Activated naive CD8-positive, alpha-beta T cell (primary cell): Measurements from ENCODE around the gene LRRC28.

Source experiments
- H3K27ac Mint-ChIP-seq: one replicate; pipeline ENCODE4 v1.8.0; 2021; ENCODE audit warnings: mixed read lengths
- H3K27me3 Mint-ChIP-seq: one replicate; pipeline ENCODE4 v1.8.0; 2021; ENCODE audit warnings: mixed read lengths
- H3K36me3 Mint-ChIP-seq: one replicate; pipeline ENCODE4 v1.8.0; 2021; ENCODE audit warnings: mixed read lengths
- H3K4me1 Mint-ChIP-seq: one replicate; pipeline ENCODE4 v1.8.0; 2021; ENCODE audit warnings: low read depth, mixed read lengths
- H3K4me3 Mint-ChIP-seq: one replicate; pipeline ENCODE4 v1.8.0; 2021; ENCODE audit warnings: mild to moderate bottlenecking, mixed read lengths
- H3K9me3 Mint-ChIP-seq: one replicate; pipeline ENCODE4 v1.8.0; 2021; ENCODE audit warnings: low read depth, mixed read lengths

Gene LRRC28

DNA sequence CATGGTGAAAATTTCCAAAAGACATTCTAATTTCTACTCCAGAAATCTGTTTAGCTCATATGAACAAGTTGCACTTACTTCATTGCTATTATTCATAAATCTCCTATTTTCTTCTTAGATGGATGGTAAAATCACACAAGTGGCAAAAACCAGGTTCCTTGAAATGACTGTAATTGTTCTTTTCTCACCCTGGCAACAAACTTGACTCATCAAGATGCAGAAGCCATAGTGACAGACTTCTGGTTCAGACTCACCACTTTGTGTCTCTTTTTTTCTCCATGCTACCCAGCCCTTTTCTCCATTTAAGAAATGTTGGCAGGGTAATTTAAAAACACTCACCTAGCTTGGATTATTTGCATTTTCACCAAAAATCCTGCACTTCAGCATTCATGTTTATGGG, 82.1 kb downstream of the LRRC28 start:
- Mint-ChIP-seq H3K27me3 (no peaks in the 10 kb centered on the region), H3K36me3 (peaks cover 11% of the 10 kb centered on the region), H3K27ac (no peak overlapping the region), H3K4me3 (no peak overlapping the region), H3K4me1 (no peaks in the 10 kb centered on the region), H3K9me3 (no peaks in the 10 kb centered on the region)

GRCh38 chr15:99333981-99334380, 82.7 kb downstream of the LRRC28 start:
- H3K36me3 Mint-ChIP-seq: peaks cover 15% of the 10 kb centered on the region
- no peak overlapping the region for H3K27ac Mint-ChIP-seq
- no peak overlapping the region for H3K4me3 Mint-ChIP-seq
- H3K4me1 Mint-ChIP-seq: no peaks in the 10 kb centered on the region
- H3K27me3 Mint-ChIP-seq: no peaks in the 10 kb centered on the region
- no peaks in the 10 kb centered on the region for H3K9me3 Mint-ChIP-seq

DNA sequence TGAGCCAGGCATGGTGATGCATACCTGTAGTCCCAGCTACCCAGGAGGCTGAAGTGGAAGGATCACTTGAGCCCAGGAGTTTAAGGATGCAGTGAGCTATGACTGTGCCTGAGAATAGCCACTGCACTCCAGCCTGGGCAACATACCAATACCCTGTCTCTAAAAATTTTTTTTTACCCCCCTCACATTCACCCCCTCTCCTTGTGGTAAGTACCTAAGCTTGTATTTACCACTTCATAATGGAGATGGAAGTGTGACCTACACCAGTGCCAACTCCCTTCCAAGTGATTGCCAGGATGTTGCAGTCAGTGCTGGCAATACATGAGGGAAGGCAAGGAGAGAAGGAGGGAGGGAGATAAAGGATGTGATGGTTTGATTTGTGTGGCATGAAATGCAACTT, 84.2 kb downstream of the LRRC28 start:
- Mint-ChIP-seq H3K27me3 (no peaks in the 10 kb centered on the region), H3K9me3 (no peaks in the 10 kb centered on the region), H3K27ac (no peak overlapping the region), H3K4me1 (no peaks in the 10 kb centered on the region), H3K36me3 (peaks cover 15% of the 10 kb centered on the region), H3K4me3 (no peak overlapping the region)

DNA sequence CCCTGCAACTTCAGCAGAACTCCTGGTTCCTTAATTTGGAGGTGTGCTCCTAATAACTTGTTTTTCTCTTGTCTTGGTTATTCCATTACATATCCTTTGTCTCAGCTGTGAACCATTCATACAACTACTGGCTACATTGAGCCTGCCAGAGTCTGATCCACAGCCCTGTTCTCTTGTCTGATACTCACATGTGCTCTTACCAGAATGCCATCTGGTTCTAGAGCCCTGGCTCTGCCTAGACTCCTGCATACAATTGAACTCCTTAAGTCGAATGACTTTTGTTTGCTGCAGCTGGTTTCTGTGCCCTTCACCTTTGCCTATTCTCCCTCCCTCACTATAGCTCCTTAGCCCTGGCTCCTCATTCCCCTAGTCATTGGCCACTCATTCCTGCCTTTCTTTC, 85.5 kb downstream of the LRRC28 start:
- Mint-ChIP-seq H3K4me1 (no peaks in the 10 kb centered on the region), H3K27ac (no peak overlapping the region), H3K9me3 (no peaks in the 10 kb centered on the region), H3K4me3 (no peak overlapping the region), H3K27me3 (no peaks in the 10 kb centered on the region), H3K36me3 (peaks cover 11% of the 10 kb centered on the region)

- Mint-ChIP-seq H3K4me3 (no peak overlapping the region), H3K27me3 (no peaks in the 10 kb centered on the region), H3K4me1 (peaks cover 10% of the 10 kb centered on the region), H3K9me3 (no peaks in the 10 kb centered on the region), H3K36me3 (peaks cover 4% of the 10 kb centered on the region), H3K27ac (no peak overlapping the region)
Observed at GRCh38 chr15:99340347-99340746, 89.1 kb downstream of the LRRC28 start.

GRCh38 chr15:99341786-99342185, 90.5 kb downstream of the LRRC28 start:
- H3K4me3 Mint-ChIP-seq: no peak overlapping the region
- H3K27ac Mint-ChIP-seq: no peak overlapping the region
- H3K4me1 Mint-ChIP-seq: peaks cover 10% of the 10 kb centered on the region
- no peaks in the 10 kb centered on the region for H3K27me3 Mint-ChIP-seq
- H3K9me3 Mint-ChIP-seq: no peaks in the 10 kb centered on the region
- H3K36me3 Mint-ChIP-seq: peaks cover 4% of the 10 kb centered on the region

- peaks cover 4% of the 10 kb centered on the region for H3K36me3 Mint-ChIP-seq
Observed at GRCh38 chr15:99343208-99343607, 91.9 kb downstream of the LRRC28 start.

GRCh38 chr15:99343881-99344551, 92.7 kb downstream of the LRRC28 start:
- Mint-ChIP-seq H3K4me1 (peaks cover 10% of the 10 kb centered on the region), H3K27ac (no peak overlapping the region), H3K27me3 (no peaks in the 10 kb centered on the region), H3K36me3 (no peaks in the 10 kb centered on the region), H3K4me3 (no peak overlapping the region), H3K9me3 (no peaks in the 10 kb centered on the region)

More at GRCh38 chr15:99343208-99343607, 91.9 kb downstream of the LRRC28 start:
- no peak overlapping the region for H3K27ac Mint-ChIP-seq
- peaks cover 10% of the 10 kb centered on the region for H3K4me1 Mint-ChIP-seq
- H3K9me3 Mint-ChIP-seq: no peaks in the 10 kb centered on the region
- no peaks in the 10 kb centered on the region for H3K27me3 Mint-ChIP-seq
- no peak overlapping the region for H3K4me3 Mint-ChIP-seq

GRCh38 chr15:99344639-99345038, 93.4 kb downstream of the LRRC28 start:
- H3K27me3 Mint-ChIP-seq: no peaks in the 10 kb centered on the region
- H3K27ac Mint-ChIP-seq: no peak overlapping the region
- H3K4me3 Mint-ChIP-seq: no peak overlapping the region
- peaks cover 10% of the 10 kb centered on the region for H3K4me1 Mint-ChIP-seq
- peaks cover 4% of the 10 kb centered on the region for H3K36me3 Mint-ChIP-seq
- no peaks in the 10 kb centered on the region for H3K9me3 Mint-ChIP-seq

GRCh38 chr15:99345242-99345641, 94.0 kb downstream of the LRRC28 start:
- H3K4me1 Mint-ChIP-seq: peaks cover 10% of the 10 kb centered on the region
- peaks cover 4% of the 10 kb centered on the region for H3K36me3 Mint-ChIP-seq
- H3K27ac Mint-ChIP-seq: no peak overlapping the region
- no peaks in the 10 kb centered on the region for H3K27me3 Mint-ChIP-seq
- no peaks in the 10 kb centered on the region for H3K9me3 Mint-ChIP-seq
- no peak overlapping the region for H3K4me3 Mint-ChIP-seq

- Mint-ChIP-seq H3K4me3 (no peak overlapping the region), H3K4me1 (peaks cover 10% of the 10 kb centered on the region), H3K27ac (no peak overlapping the region), H3K36me3 (peaks cover 6% of the 10 kb centered on the region), H3K9me3 (no peaks in the 10 kb centered on the region), H3K27me3 (no peaks in the 10 kb centered on the region)
Observed at GRCh38 chr15:99345832-99346462, 94.7 kb downstream of the LRRC28 start.

GRCh38 chr15:99347574-99347973, 96.3 kb downstream of the LRRC28 start:
- H3K27ac Mint-ChIP-seq: no peak overlapping the region
- H3K27me3 Mint-ChIP-seq: no peaks in the 10 kb centered on the region
- H3K9me3 Mint-ChIP-seq: no peaks in the 10 kb centered on the region
- no peak overlapping the region for H3K4me3 Mint-ChIP-seq
- H3K36me3 Mint-ChIP-seq: peaks cover 9% of the 10 kb centered on the region
- peaks cover 10% of the 10 kb centered on the region for H3K4me1 Mint-ChIP-seq

GRCh38 chr15:99348412-99348811, 97.1 kb downstream of the LRRC28 start:
- Mint-ChIP-seq H3K4me3 (no peak overlapping the region), H3K9me3 (no peaks in the 10 kb centered on the region), H3K27me3 (no peaks in the 10 kb centered on the region), H3K27ac (no peak overlapping the region), H3K36me3 (peaks cover 14% of the 10 kb centered on the region), H3K4me1 (peaks cover 10% of the 10 kb centered on the region)

DNA sequence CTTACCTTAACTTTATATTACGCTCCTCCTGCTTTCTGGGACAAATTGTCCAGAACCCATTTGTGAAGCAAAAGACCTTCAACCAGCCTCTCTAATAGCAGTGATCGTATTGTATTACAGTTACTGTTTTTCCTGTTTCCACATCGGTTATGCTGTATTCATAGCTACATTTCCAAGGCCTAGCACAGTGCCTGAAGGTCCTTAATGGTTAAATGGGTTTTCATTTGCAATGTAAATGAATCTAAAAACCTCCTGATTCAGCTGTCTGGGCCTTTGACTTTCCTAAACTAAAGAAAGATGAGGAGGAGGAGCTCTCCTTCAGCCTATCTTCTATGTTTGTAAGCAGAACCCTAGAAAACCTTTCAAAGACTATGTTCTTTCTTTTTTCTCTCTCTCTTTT, 99.1 kb downstream of the LRRC28 start:
- H3K27ac Mint-ChIP-seq: no peak overlapping the region
- no peaks in the 10 kb centered on the region for H3K9me3 Mint-ChIP-seq
- peaks cover 14% of the 10 kb centered on the region for H3K36me3 Mint-ChIP-seq
- H3K4me1 Mint-ChIP-seq: no peaks in the 10 kb centered on the region
- no peak overlapping the region for H3K4me3 Mint-ChIP-seq
- H3K27me3 Mint-ChIP-seq: no peaks in the 10 kb centered on the region

GRCh38 chr15:99359769-99360168, 108.5 kb downstream of the LRRC28 start:
- peaks cover 15% of the 10 kb centered on the region for H3K36me3 Mint-ChIP-seq
- H3K27me3 Mint-ChIP-seq: no peaks in the 10 kb centered on the region
- peaks cover 7% of the 10 kb centered on the region for H3K4me1 Mint-ChIP-seq
- H3K27ac Mint-ChIP-seq: no peak overlapping the region
- no peak overlapping the region for H3K4me3 Mint-ChIP-seq
- no peaks in the 10 kb centered on the region for H3K9me3 Mint-ChIP-seq
